ENCODE data around the gene RPS6KA6. TPM values are rescaled to one million over a fixed set of nuclear protein-coding genes. Genes with fewer than 3 reads are reported as not detected.

RPS6KA6 gene
- total and polyA plus RNA-seq, 2 donors from 2014 or later: 4.7 to 12.1 TPM

GRCh38 chrX:84168095-84168494 is 19.9 kb downstream of the RPS6KA6 start:
- FAIRE-seq: no peak
- TF ChIP-seq, protein P1, sequence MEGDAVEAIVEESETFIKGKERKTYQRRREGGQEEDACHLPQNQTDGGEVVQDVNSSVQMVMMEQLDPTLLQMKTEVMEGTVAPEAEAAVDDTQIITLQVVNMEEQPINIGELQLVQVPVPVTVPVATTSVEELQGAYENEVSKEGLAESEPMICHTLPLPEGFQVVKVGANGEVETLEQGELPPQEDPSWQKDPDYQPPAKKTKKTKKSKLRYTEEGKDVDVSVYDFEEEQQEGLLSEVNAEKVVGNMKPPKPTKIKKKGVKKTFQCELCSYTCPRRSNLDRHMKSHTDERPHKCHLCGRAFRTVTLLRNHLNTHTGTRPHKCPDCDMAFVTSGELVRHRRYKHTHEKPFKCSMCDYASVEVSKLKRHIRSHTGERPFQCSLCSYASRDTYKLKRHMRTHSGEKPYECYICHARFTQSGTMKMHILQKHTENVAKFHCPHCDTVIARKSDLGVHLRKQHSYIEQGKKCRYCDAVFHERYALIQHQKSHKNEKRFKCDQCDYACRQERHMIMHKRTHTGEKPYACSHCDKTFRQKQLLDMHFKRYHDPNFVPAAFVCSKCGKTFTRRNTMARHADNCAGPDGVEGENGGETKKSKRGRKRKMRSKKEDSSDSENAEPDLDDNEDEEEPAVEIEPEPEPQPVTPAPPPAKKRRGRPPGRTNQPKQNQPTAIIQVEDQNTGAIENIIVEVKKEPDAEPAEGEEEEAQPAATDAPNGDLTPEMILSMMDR (IDR thresholded peaks at IDR 0.05; ENCODE audit: borderline replicate concordance, extremely low read depth, insufficient read depth): no peak
- H3K36me3 ChIP-seq (ENCODE audit: control insufficient read depth in 2 of 3, insufficient read depth in 3 of 3, low read length in 3 of 3): no peaks in the 10 kb centered on the region
- intact Hi-C loops (cut with DNase I): no loop called here
- H3K9ac ChIP-seq (ENCODE audit: low read length in 3 of 3): no peak overlapping the region
- no peak overlapping the region for H3K27ac ChIP-seq (ENCODE audit: low read depth in 2 of 2, low read length in 2 of 2)
- H3K9me3 ChIP-seq (ENCODE audit: control insufficient read depth in 2 of 3, insufficient read depth in 1 of 3, low read length in 3 of 3): no peaks in the 10 kb centered on the region
- H3K4me3 ChIP-seq (ENCODE audit: low read length in 3 of 3): no peak overlapping the region
- no peaks in the 10 kb centered on the region for H3K27me3 ChIP-seq (ENCODE audit: control insufficient read depth, insufficient read depth, low read length)
- no peak for DNase-seq
- H3K4me1 ChIP-seq (ENCODE audit: control insufficient read depth in 2 of 3, insufficient read depth in 2 of 3, low read depth in 1 of 3, low read length in 3 of 3): no peaks in the 10 kb centered on the region

DNA sequence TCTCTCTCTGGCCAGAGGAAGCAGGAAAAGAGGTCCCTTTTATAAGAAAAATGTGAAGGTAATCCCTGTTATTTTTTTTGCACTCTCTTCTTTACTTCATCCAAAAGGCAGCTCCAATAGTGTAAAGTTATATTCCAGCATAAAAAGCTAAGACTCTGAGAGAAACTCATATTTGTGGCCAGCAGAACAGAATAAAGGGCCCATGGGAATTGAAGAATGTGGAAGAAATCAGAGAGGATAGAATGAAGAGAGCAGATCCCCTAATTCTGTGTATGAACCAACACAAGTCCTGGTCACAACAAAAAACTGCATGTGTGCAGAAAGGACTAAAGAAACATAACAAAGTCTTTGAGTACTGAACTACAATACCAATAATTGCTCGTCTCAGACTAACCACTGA is 22.3 kb downstream of the RPS6KA6 start:
- TF ChIP-seq, protein P1 (IDR thresholded peaks at IDR 0.05; ENCODE audit: borderline replicate concordance, extremely low read depth, insufficient read depth): no peak
- FAIRE-seq (no peak), DNase-seq (no peak)
- H3K4me1 ChIP-seq (ENCODE audit: control insufficient read depth in 2 of 3, insufficient read depth in 2 of 3, low read depth in 1 of 3, low read length in 3 of 3): no peaks in the 10 kb centered on the region
- no peaks in the 10 kb centered on the region for H3K27me3 ChIP-seq (ENCODE audit: control insufficient read depth, insufficient read depth, low read length)
- H3K9ac ChIP-seq (ENCODE audit: low read length in 3 of 3): no peak overlapping the region
- H3K9me3 ChIP-seq (ENCODE audit: control insufficient read depth in 2 of 3, insufficient read depth in 1 of 3, low read length in 3 of 3): no peaks in the 10 kb centered on the region
- no peak overlapping the region for H3K4me3 ChIP-seq (ENCODE audit: low read length in 3 of 3)
- no peak overlapping the region for H3K27ac ChIP-seq (ENCODE audit: low read depth in 2 of 2, low read length in 2 of 2)
- no peaks in the 10 kb centered on the region for H3K36me3 ChIP-seq (ENCODE audit: control insufficient read depth in 2 of 3, insufficient read depth in 3 of 3, low read length in 3 of 3)
- intact Hi-C loops (cut with DNase I): no loop called here

DNA sequence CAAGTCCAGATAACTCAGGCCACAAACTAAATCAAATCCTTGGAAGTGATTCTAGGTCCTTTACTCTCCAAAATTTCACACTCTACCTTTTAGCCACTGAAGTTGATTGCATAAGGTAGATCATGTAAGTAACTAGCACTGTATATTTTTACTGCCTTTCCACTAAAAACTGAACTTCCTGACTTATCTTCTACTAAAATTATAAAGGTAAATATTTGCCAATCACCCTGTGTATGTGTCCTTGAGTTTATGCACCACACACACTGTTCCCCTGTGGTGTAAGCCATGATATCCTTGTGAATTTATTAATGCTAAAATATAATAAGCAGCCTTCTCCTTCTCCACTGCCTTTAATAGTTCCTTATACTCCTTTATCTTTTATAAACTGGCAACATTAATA is 25.6 kb downstream of the RPS6KA6 start:
- H3K9me3 ChIP-seq (ENCODE audit: control insufficient read depth in 2 of 3, insufficient read depth in 1 of 3, low read length in 3 of 3): no peaks in the 10 kb centered on the region
- H3K27me3 ChIP-seq (ENCODE audit: control insufficient read depth, insufficient read depth, low read length): no peaks in the 10 kb centered on the region
- no peak overlapping the region for H3K9ac ChIP-seq (ENCODE audit: low read length in 3 of 3)
- TF ChIP-seq, protein P1 (IDR thresholded peaks at IDR 0.05; ENCODE audit: borderline replicate concordance, extremely low read depth, insufficient read depth): no peak
- no peaks in the 10 kb centered on the region for H3K36me3 ChIP-seq (ENCODE audit: control insufficient read depth in 2 of 3, insufficient read depth in 3 of 3, low read length in 3 of 3)
- intact Hi-C loops (cut with DNase I): no loop called here
- DNase-seq (no peak), FAIRE-seq (no peak)
- H3K27ac ChIP-seq (ENCODE audit: low read depth in 2 of 2, low read length in 2 of 2): no peak overlapping the region
- H3K4me3 ChIP-seq (ENCODE audit: low read length in 3 of 3): no peak overlapping the region
- H3K4me1 ChIP-seq (ENCODE audit: control insufficient read depth in 2 of 3, insufficient read depth in 2 of 3, low read depth in 1 of 3, low read length in 3 of 3): no peaks in the 10 kb centered on the region

DNA sequence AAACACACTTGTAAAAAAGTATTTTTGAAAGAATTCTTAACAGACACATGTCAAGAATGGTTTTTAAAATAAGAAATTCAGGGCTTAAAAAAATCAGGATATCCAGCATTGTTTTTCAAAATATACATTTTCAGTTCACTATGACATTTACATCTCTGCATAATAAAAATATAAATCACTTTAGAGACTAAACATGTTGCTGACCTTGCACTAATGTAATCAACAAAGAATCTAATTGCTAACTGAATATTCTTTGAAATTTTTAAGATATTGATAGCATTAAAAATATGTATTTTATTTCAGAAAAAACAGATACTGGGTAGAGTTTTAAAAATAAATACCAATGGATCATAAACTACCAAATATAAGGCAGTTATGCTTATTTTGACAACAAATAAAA is 26.4 kb downstream of the RPS6KA6 start:
- no peak overlapping the region for H3K27ac ChIP-seq (ENCODE audit: low read depth in 2 of 2, low read length in 2 of 2)
- H3K27me3 ChIP-seq (ENCODE audit: control insufficient read depth, insufficient read depth, low read length): no peaks in the 10 kb centered on the region
- DNase-seq: no peak
- H3K4me1 ChIP-seq (ENCODE audit: control insufficient read depth in 2 of 3, insufficient read depth in 2 of 3, low read depth in 1 of 3, low read length in 3 of 3): no peaks in the 10 kb centered on the region
- H3K36me3 ChIP-seq (ENCODE audit: control insufficient read depth in 2 of 3, insufficient read depth in 3 of 3, low read length in 3 of 3): no peaks in the 10 kb centered on the region
- FAIRE-seq: peak; percentile 76
- no peak overlapping the region for H3K4me3 ChIP-seq (ENCODE audit: low read length in 3 of 3)
- no peaks in the 10 kb centered on the region for H3K9me3 ChIP-seq (ENCODE audit: control insufficient read depth in 2 of 3, insufficient read depth in 1 of 3, low read length in 3 of 3)
- TF ChIP-seq, protein P1 (IDR thresholded peaks at IDR 0.05; ENCODE audit: borderline replicate concordance, extremely low read depth, insufficient read depth): no peak
- intact Hi-C loops (cut with DNase I): no loop called here
- no peak overlapping the region for H3K9ac ChIP-seq (ENCODE audit: low read length in 3 of 3)
